HEK293T (cell line): ENCODE results near the gene TLE5.

Source experiments
- ARNT ChIP-seq: fragments of 450-650 bp; IDR thresholded peaks from 2 replicates; pipeline ENCODE4 v1.6.1; 2017; ENCODE audit warnings: mild to moderate bottlenecking
- FOXA1 ChIP-seq: fragments of 450-650 bp; IDR thresholded peaks from 2 replicates; pipeline ENCODE4 v1.6.1; 2016; ENCODE audit warnings: mild to moderate bottlenecking
- FOXM1 ChIP-seq: fragments of 450-650 bp; IDR thresholded peaks from 2 replicates; pipeline ENCODE4 v1.6.1; 2017; ENCODE audit warnings: mild to moderate bottlenecking, borderline replicate concordance
- SP1 ChIP-seq: fragments of 450-650 bp; IDR thresholded peaks from 2 replicates; pipeline ENCODE4 v1.6.1; 2017

DNA sequence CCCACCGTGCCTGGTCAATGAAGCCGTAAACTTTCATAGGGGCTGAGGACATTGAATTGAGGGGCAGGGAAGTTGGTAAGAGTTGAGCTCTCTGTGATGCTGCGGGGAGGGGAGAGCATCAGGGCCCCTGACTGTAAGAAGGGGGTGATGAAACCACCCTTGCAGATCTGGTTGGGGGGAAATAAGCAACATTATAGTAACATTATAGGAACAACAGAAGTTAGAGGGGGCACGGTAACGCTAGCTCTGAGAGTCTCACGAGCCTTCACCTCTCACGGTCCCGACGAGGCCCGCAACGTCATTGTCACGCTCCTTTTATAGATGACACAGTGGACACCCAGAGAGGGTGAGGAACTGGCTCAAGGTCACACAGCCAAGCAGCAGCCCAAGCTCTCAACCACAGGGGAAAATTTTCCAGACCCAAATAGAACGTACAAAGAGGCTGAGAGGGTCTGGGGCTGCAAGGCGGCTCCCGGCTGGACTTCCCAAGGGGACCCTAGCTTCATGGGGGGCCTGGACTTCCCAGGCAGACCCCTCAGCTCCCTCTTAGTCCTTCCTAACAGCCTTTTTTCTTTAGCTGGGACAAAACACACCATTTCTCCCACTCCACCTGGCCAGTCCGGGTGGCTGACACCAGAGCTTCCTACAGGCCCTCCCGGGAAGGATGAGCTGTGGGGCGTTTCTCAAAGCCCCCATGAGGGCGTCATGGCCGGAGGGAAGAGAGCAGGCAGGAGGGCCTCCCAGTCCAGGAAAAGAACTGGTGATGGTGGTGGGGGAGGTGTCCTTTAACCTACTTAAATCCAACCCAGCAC lies 4.1 kb downstream of the TLE5 start:
- TF ChIP-seq ARNT (no peak), SP1 (no peak), FOXM1 (no peak), FOXA1 (no peak)
